Measurements from ENCODE around the gene BCAP31. TPM values are rescaled to one million over a fixed set of nuclear protein-coding genes. Genes with fewer than 3 reads are reported as not detected.

Gene BCAP31
- total RNA-seq, 1 experiment from 2014 or later, result 138 TPM

DNA sequence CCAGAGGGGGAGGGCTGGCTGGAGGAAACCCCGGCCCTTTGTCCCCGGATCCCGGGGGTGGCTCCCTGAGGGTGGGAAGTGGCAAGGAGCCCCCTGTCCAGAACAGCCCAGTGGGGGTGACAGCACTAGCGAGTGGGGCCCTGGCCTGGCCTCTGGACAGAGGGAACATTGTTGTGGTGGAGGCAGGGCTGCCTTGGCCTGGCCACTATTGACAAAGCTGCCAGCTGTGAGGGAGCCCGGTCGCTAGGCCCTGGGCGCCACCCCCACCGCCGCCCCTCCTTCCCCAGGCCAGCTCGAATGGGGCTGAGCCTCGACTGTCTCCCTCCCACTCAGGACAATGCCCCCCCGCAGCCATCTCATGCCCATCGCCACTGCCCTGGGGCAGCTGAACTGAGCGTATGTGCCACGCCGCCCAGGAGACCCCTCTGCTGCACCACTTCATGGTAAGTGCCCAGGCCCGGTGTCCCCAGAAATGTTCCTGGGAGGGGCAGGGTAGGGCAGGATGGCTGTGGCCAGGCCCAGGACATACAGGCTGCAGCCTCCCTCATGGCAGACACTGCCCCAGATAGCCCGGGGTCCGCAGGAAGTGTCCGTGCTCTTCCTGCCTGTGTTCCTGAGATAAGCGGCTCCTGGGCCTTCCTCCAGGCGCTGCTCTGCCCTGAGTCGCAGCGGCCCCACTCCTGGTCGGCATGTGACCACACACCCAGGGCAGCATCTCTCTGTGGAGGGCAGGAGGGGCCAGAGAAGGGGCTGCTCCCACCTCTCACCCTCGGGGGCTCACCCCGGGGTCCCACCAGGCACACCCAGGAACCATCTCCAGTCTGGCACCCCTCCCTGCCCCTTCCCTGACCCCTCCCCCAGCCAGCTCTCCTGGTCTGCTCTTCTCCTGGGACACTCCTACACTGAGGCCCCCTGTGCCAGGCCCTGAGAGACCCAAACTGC is 41.2 kb upstream of the BCAP31 start:
- Histone ChIP-seq H3T11ph (ENCODE audit: low read length) (no peak overlapping the region), H3K56ac (ENCODE audit: insufficient read length, low read depth, low read length) (no peak overlapping the region), H3K23ac (ENCODE audit: insufficient read length, low read depth, low read length) (no peak overlapping the region), H3K9ac (ENCODE audit: extremely low read depth, insufficient read length, low read length) (no peak overlapping the region), H4K8ac (replicated peaks; ENCODE audit: insufficient read length, low read depth, low read length) (no peak overlapping the region), H2BK20ac (ENCODE audit: low read depth, low read length, poor library complexity, severe bottlenecking) (no peak overlapping the region), H3K23me2 (ENCODE audit: insufficient read length, low read depth, low read length, poor library complexity, severe bottlenecking) (no peaks in the 10 kb centered on the region), H3K4ac (ENCODE audit: low read depth, low read length) (no peak overlapping the region), H3K27ac (ENCODE audit: insufficient read length, low read depth, low read length) (no peak overlapping the region), H2BK5ac (ENCODE audit: insufficient read length, low read length) (no peak overlapping the region), H4K91ac (ENCODE audit: insufficient read length, low read depth, low read length) (no peak overlapping the region), H3K18ac (ENCODE audit: insufficient read length, low read depth, low read length) (no peak overlapping the region), H3K4me1 (ENCODE audit: insufficient read depth, low read length) (no peaks in the 10 kb centered on the region), H3K79me2 (ENCODE audit: insufficient read depth, low read length) (no peaks in the 10 kb centered on the region), H2AK5ac (ENCODE audit: insufficient read length, low read length) (no peak overlapping the region), H3K9me3 (ENCODE audit: control insufficient read depth, low read depth, low read length) (peaks cover 7% of the 10 kb centered on the region), H2BK120ac (ENCODE audit: low read depth, low read length, poor library complexity, severe bottlenecking) (no peak overlapping the region), H2BK12ac (ENCODE audit: insufficient read length, low read depth, low read length) (no peak overlapping the region), H3K4me2 (ENCODE audit: insufficient read depth, insufficient read length, low read length) (no peak overlapping the region), H2AFZ (ENCODE audit: low read length) (no peak overlapping the region), H4K5ac (ENCODE audit: insufficient read length, low read depth, low read length) (no peak overlapping the region), H4K20me1 (ENCODE audit: control insufficient read depth, insufficient read depth, insufficient read length) (no peaks in the 10 kb centered on the region), H3K14ac (ENCODE audit: insufficient read depth, low read length) (no peak overlapping the region), H3K79me1 (ENCODE audit: insufficient read depth, low read depth, low read length, poor library complexity, severe bottlenecking) (no peaks in the 10 kb centered on the region), H2BK15ac (ENCODE audit: low read depth, low read length) (no peak overlapping the region), H3K27me3 (ENCODE audit: insufficient read depth, low read length) (no peaks in the 10 kb centered on the region)
- peaks cover 10% of the 10 kb centered on the region for H3K27me3 Mint-ChIP-seq (ENCODE audit: low read depth)
- H3K4me1 Mint-ChIP-seq, result peaks cover 4 to 6% of the 10 kb centered on the region in 2 experiments; a peak in 3 of 4 replicates
- H3K4me3 Mint-ChIP-seq, result no peak overlapping the region
- no CpG with 5 or more reads among the region's 27 CpGs for WGBS (ENCODE audit: extremely low coverage, insufficient read length, low lambda C conversion rate)
- TF ChIP-seq, protein P1, sequence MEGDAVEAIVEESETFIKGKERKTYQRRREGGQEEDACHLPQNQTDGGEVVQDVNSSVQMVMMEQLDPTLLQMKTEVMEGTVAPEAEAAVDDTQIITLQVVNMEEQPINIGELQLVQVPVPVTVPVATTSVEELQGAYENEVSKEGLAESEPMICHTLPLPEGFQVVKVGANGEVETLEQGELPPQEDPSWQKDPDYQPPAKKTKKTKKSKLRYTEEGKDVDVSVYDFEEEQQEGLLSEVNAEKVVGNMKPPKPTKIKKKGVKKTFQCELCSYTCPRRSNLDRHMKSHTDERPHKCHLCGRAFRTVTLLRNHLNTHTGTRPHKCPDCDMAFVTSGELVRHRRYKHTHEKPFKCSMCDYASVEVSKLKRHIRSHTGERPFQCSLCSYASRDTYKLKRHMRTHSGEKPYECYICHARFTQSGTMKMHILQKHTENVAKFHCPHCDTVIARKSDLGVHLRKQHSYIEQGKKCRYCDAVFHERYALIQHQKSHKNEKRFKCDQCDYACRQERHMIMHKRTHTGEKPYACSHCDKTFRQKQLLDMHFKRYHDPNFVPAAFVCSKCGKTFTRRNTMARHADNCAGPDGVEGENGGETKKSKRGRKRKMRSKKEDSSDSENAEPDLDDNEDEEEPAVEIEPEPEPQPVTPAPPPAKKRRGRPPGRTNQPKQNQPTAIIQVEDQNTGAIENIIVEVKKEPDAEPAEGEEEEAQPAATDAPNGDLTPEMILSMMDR (conservative IDR thresholded peaks at IDR 0.05), result no peak
- H3K27ac Mint-ChIP-seq, result no peak overlapping the region
- H3K36me3 Mint-ChIP-seq (ENCODE audit: insufficient read depth in 1 of 3, low read depth in 3 of 3), result peaks cover 0 to 3% (median 2%) of the 10 kb centered on the region in 3 experiments; a peak in 4 of 7 replicates
- peak; percentile 24 for DNase-seq
- peaks cover 44 to 69% of the 10 kb centered on the region in 2 experiments for H3K9me3 Mint-ChIP-seq
